GM18499 (cell line): ENCODE measurements around the gene PHF14.
"Not testable (repeated sequence)": the region's sequence is repeated elsewhere in the genome, so short reads cannot be mapped to it uniquely, and the experiment has no call there.

ENCODE experiments used
- ATAC-seq: cut with Tn5 transposase; IDR thresholded peaks from one replicate; pipeline ENCODE4 v1.9.1; 2021; ENCODE audit warnings: moderate number of reproducible peaks; ENCODE audit not compliant: insufficient read depth, unreplicated experiment

The PHF14 gene

GRCh38 chr7:10973942-10974911 lies 555 bp downstream of the PHF14 start:
- peak; percentile 8 for ATAC-seq

- no peak for ATAC-seq
Measured at GRCh38 chr7:10977113-10977512, 3.4 kb downstream of the PHF14 start.

- no peak for ATAC-seq
Measured at GRCh38 chr7:10981317-10981716, 7.6 kb downstream of the PHF14 start.

GRCh38 chr7:10990748-10991147 lies 17.1 kb downstream of the PHF14 start:
- ATAC-seq = not testable (repeated sequence)

- not testable (repeated sequence) for ATAC-seq
Measured at GRCh38 chr7:10995482-10996166, 22.0 kb downstream of the PHF14 start.

- ATAC-seq = no peak
Measured at GRCh38 chr7:10998996-10999757, 25.5 kb downstream of the PHF14 start.

- no peak for ATAC-seq
Measured at GRCh38 chr7:11005202-11005601, 31.5 kb downstream of the PHF14 start.

- no peak for ATAC-seq
Measured at GRCh38 chr7:11006291-11006690, 32.6 kb downstream of the PHF14 start.

GRCh38 chr7:11009631-11010030 lies 36.0 kb downstream of the PHF14 start:
- no peak for ATAC-seq

GRCh38 chr7:11021468-11021867 lies 47.8 kb downstream of the PHF14 start:
- ATAC-seq = no peak

GRCh38 chr7:11026452-11027359 lies 53.0 kb downstream of the PHF14 start:
- no peak for ATAC-seq

GRCh38 chr7:11035661-11036060 lies 62.0 kb downstream of the PHF14 start:
- ATAC-seq = no peak

- ATAC-seq = no peak
Measured at GRCh38 chr7:11039974-11040373, 66.3 kb downstream of the PHF14 start.

GRCh38 chr7:11054033-11054432 lies 80.4 kb downstream of the PHF14 start:
- ATAC-seq = no peak

GRCh38 chr7:11060893-11061292 lies 87.2 kb downstream of the PHF14 start:
- ATAC-seq = no peak

GRCh38 chr7:11062110-11062509 lies 88.4 kb downstream of the PHF14 start:
- no peak for ATAC-seq

GRCh38 chr7:11069591-11069990 lies 95.9 kb downstream of the PHF14 start:
- ATAC-seq = no peak

- ATAC-seq = no peak
Measured at GRCh38 chr7:11077816-11078215, 104.1 kb downstream of the PHF14 start.

GRCh38 chr7:11078247-11078834 lies 104.7 kb downstream of the PHF14 start:
- no peak for ATAC-seq
